ENCODE results near the gene ARHGAP42. TPM values are rescaled to one million over a fixed set of nuclear protein-coding genes. Genes with fewer than 3 reads are reported as not detected.

The ARHGAP42 gene
- total and polyA plus RNA-seq, 2 of the 13 experiments (the other 11 are each of a cell fraction or from before 2014, with no cell fraction given), result 2.5 to 4.3 TPM

DNA sequence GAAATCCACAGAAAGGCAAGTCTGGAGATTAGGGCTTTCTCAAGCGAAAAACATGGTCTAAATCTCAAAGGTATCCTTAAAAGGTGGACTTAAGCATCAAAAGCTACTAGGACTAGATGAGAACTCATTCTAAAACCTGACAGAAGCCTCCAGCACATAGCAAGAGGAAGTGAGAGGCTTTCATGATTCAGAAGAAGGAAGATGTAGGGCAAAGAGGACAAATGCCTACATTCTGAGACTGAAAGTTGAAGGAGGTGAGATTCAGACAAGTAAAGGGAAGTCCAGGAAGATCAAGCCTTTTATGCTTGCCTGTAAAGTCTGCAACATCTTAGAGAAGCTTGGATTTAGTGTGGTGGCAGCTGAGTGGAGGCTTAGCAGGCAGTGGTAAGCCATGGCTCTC lies 343.6 kb downstream of the ARHGAP42 start (continued):
- no peak for TF ChIP-seq SETDB1 (CRISPR knock-in tag; IDR thresholded peaks at IDR 0.05; ENCODE audit: borderline replicate concordance)

DNA sequence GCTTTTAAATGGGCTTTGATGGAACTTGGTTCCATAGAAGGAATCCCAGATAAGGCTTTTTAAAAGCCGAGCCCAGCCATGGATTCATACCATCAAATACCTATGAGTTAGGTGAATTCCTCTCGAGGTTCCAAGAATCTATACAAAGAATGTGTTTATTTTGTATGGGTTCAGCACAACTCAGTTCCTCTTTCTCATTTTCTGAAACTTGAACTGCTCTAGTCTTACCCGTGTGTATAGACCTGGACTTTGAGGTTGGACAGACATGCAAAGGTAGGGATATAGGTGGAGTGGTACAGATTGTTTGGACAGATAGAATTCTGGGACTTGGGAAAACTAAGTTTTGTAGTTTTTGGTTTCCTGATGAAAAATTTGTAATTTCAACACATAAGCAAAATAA lies 344.6 kb downstream of the ARHGAP42 start:
- Histone ChIP-seq H4K20me1 (ENCODE audit: insufficient read depth, low read length) (no peaks in the 10 kb centered on the region), H3K4me3 (replicated peaks in 1 of 3; ENCODE audit: insufficient read depth in 1 of 3, low read depth in 2 of 3, low read length in 3 of 3) (no peak overlapping the region), H3K27me3 (ENCODE audit: control insufficient read depth in 1 of 2, insufficient read depth in 2 of 2, low read length in 2 of 2) (no peaks in the 10 kb centered on the region; a peak in 1 of 5 replicates), H3K79me2 (ENCODE audit: insufficient read depth, low read length) (no peaks in the 10 kb centered on the region), H3K4me2 (ENCODE audit: low read depth, low read length) (no peak overlapping the region), H3K4me1 (ENCODE audit: insufficient read depth, low read length) (no peaks in the 10 kb centered on the region), H2AFZ (ENCODE audit: low read length) (no peak overlapping the region), H3K36me3 (replicated peaks in 1 of 2; ENCODE audit: control insufficient read depth in 1 of 2, insufficient read depth in 2 of 2, low read length in 2 of 2) (no peaks in the 10 kb centered on the region), H3K9me3 (ENCODE audit: low read length) (no peaks in the 10 kb centered on the region), H3K9ac (ENCODE audit: insufficient read depth, low read depth, low read length) (no peak overlapping the region), H3K27ac (ENCODE audit: extremely low read length, insufficient read depth, low read length) (no peak overlapping the region)
- DNase-seq (ENCODE audit: low spot score) (no peak), FAIRE-seq (no peak), ATAC-seq (no peak)
- ChIA-PET POLR2A (no interaction called here), CTCF (ENCODE audit: low intra/inter-chr PET ratio, low total read pairs) (no interaction called here)
- BruUV-seq (replicated peaks), result no TSS peak
- in situ Hi-C loops (cut with HindIII; ENCODE audit: extremely low pct_ligation_motif_present, low pct_unique_long_range_greater_than_20kb) (no loop called here), intact Hi-C loops (cut with micrococcal nuclease; ENCODE audit: unreplicated experiment) (no loop called here)
- TF ChIP-seq PRPF4 (IDR thresholded peaks at IDR 0.05; ENCODE audit: low read depth, low read length, poor library complexity, severe bottlenecking) (no peak), FOXJ3 (CRISPR knock-in tag; IDR thresholded peaks at IDR 0.05; ENCODE audit: borderline replicate concordance) (no peak), PTBP1 (IDR thresholded peaks at IDR 0.05; ENCODE audit: low read depth, low read length, poor library complexity, severe bottlenecking) (no peak), NCOA1 (CRISPR knock-in tag; IDR thresholded peaks at IDR 0.05) (no peak), SMAD3 (CRISPR knock-in tag; IDR thresholded peaks at IDR 0.05) (no peak), ZFP36 (IDR thresholded peaks at IDR 0.05; ENCODE audit: borderline replicate concordance, low read depth, low read length, partially characterized antibody) (no peak), ZNF850 (CRISPR knock-in tag; conservative IDR thresholded peaks at IDR 0.05) (no peak), HNF4A (CRISPR knock-in tag; IDR thresholded peaks at IDR 0.05) (no peak)
- 2% methylated on average over 3 of the region's 3 CpGs for WGBS (ENCODE audit: low lambda C conversion rate)

DNA sequence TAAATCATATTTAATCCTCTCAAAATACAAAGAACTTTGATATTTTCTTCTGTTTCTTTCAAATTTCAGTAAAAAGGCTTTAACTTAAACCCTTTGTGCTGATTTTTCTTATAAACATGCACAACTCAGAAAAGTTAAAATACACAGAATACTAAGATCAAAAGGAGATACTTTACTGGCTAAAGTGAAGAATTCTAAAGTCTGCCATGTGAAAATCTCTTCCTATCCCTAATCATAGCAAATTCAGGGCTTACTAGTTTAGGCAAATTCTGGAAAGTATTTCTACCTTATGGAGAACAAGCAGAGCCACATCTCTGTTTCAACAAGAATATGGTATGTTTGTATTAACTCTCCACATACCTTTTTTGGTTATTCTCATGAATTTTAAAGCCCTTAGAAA lies 345.9 kb downstream of the ARHGAP42 start:
- POLR2A ChIA-PET, result no interaction called here
- CTCF ChIA-PET (ENCODE audit: low intra/inter-chr PET ratio, low total read pairs), result no interaction called here
- H3K79me2 ChIP-seq (ENCODE audit: insufficient read depth, low read length), result no peaks in the 10 kb centered on the region
- H2AFZ ChIP-seq (ENCODE audit: low read length), result no peak overlapping the region
- ATAC-seq (no peak), DNase-seq (ENCODE audit: low spot score) (no peak), FAIRE-seq (no peak)
- H3K27ac ChIP-seq (ENCODE audit: extremely low read length, insufficient read depth, low read length), result no peak overlapping the region
- no TSS peak for BruUV-seq (replicated peaks)
- no peaks in the 10 kb centered on the region; a peak in 1 of 5 replicates for H3K27me3 ChIP-seq (ENCODE audit: control insufficient read depth in 1 of 2, insufficient read depth in 2 of 2, low read length in 2 of 2)
- H3K9me3 ChIP-seq (ENCODE audit: low read length), result no peaks in the 10 kb centered on the region
- no peaks in the 10 kb centered on the region for H3K36me3 ChIP-seq (replicated peaks in 1 of 2; ENCODE audit: control insufficient read depth in 1 of 2, insufficient read depth in 2 of 2, low read length in 2 of 2)
- H3K4me2 ChIP-seq (ENCODE audit: low read depth, low read length), result no peak overlapping the region
- H3K9ac ChIP-seq (ENCODE audit: insufficient read depth, low read depth, low read length), result no peak overlapping the region
- no peaks in the 10 kb centered on the region for H4K20me1 ChIP-seq (ENCODE audit: insufficient read depth, low read length)
- H3K4me1 ChIP-seq (ENCODE audit: insufficient read depth, low read length), result no peaks in the 10 kb centered on the region
- in situ Hi-C loops (cut with HindIII; ENCODE audit: extremely low pct_ligation_motif_present, low pct_unique_long_range_greater_than_20kb), result no loop called here
- no peak overlapping the region for H3K4me3 ChIP-seq (replicated peaks in 1 of 3; ENCODE audit: insufficient read depth in 1 of 3, low read depth in 2 of 3, low read length in 3 of 3)
- intact Hi-C loops (cut with micrococcal nuclease; ENCODE audit: unreplicated experiment), result no loop called here
- TF ChIP-seq SOX5 (CRISPR knock-in tag; IDR thresholded peaks at IDR 0.05; ENCODE audit: borderline replicate concordance) (no peak), ZNF589 (CRISPR knock-in tag; conservative IDR thresholded peaks at IDR 0.05) (no peak), PAF1 (CRISPR knock-in tag; IDR thresholded peaks at IDR 0.05) (no peak), TRIM24 (CRISPR knock-in tag; IDR thresholded peaks at IDR 0.05) (no peak), ZNF10 (CRISPR knock-in tag; IDR thresholded peaks at IDR 0.05; ENCODE audit: borderline replicate concordance, low read depth) (no peak), MXD4 (CRISPR knock-in tag; IDR thresholded peaks at IDR 0.05) (no peak), MAF1 (CRISPR knock-in tag; IDR thresholded peaks at IDR 0.05; ENCODE audit: borderline replicate concordance) (no peak), ELF3 (CRISPR knock-in tag; IDR thresholded peaks at IDR 0.05) (no peak)
- TF ChIP-seq, protein P1, sequence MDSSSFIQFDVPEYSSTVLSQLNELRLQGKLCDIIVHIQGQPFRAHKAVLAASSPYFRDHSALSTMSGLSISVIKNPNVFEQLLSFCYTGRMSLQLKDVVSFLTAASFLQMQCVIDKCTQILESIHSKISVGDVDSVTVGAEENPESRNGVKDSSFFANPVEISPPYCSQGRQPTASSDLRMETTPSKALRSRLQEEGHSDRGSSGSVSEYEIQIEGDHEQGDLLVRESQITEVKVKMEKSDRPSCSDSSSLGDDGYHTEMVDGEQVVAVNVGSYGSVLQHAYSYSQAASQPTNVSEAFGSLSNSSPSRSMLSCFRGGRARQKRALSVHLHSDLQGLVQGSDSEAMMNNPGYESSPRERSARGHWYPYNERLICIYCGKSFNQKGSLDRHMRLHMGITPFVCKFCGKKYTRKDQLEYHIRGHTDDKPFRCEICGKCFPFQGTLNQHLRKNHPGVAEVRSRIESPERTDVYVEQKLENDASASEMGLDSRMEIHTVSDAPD (CRISPR knock-in tag; IDR thresholded peaks at IDR 0.05), result no peak

All from HepG2 (cell line).